GM12892 (cell line): ENCODE measurements around the gene KLHL35.

Source experiments
- POLR2A ChIP-seq: IDR thresholded peaks from 2 replicates; pipeline ENCODE4 v1.6.1; 2011; ENCODE audit warnings: low read depth, low read length, control low read depth
- POLR2AphosphoS5 ChIP-seq: IDR thresholded peaks from 2 replicates; pipeline ENCODE4 v1.6.1; 2011; ENCODE audit warnings: low read depth, low read length, control low read depth
- TAF1 ChIP-seq: IDR thresholded peaks from 2 replicates; pipeline ENCODE4 v1.6.1; 2011; ENCODE audit warnings: low read depth, mild to moderate bottlenecking, control low read depth, low read length, borderline replicate concordance

GRCh38 chr11:75442161-75442885 lies 9.3 kb upstream of the KLHL35 start:
- TF ChIP-seq TAF1 = no peak
- TF ChIP-seq POLR2AphosphoS5 = no peak
- no peak for TF ChIP-seq POLR2A
